Endothelial cell of umbilical vein (primary cell): ENCODE data around the gene ICE1. TPM values are rescaled to one million over a fixed set of nuclear protein-coding genes. Genes with fewer than 3 reads are reported as not detected.

ENCODE experiments used
- BruUV-seq: library from RNA; stranded (reverse); fragments of 400-500 nt; replicated peaks from 2 replicates; lab custom pipeline; 2021; lab: Mats Ljungman, UMichigan
- CTCF ChIA-PET: fragments of 300-600, 350-600 bp; sonication (Branson Sonifier 250); formaldehyde crosslinking; loops from one replicate; lab custom pipeline; 2021; ENCODE audit warnings: antibody characterized with exemption, inconsistent platforms; lab: Charles Lee
- POLR2A ChIA-PET: fragments of 300-600, 350-600 bp; sonication (Branson Sonifier 250); formaldehyde crosslinking; loops from one replicate; lab custom pipeline; 2021; ENCODE audit warnings: antibody characterized with exemption, inconsistent platforms; lab: Charles Lee
- DNase-seq: peaks from one replicate; pipeline ENCODE4 v3.0.0-alpha.2; 2011; ENCODE audit warnings: low read depth, low spot score
- FAIRE-seq: peaks from 2 replicates; lab custom pipeline; 2011; peaks lifted over from hg19 to GRCh38; lab: Jason Lieb, UNC
- H2AFZ ChIP-seq: 2 replicates; pipeline ENCODE4 v1.6.0; 2012; ENCODE audit warnings: low read depth, low read length, control low read depth, inconsistent platforms
- H3K27ac ChIP-seq: 2 replicates; pipeline ENCODE4 v1.5.1; 2011; ENCODE audit warnings: low read depth, mild to moderate bottlenecking, control low read depth, low read length, moderate library complexity; ENCODE audit not compliant: insufficient read depth
- H3K27me3 ChIP-seq, 2 experiments: 2 replicates each; pipeline versions ENCODE4 v1.6.0 to v1.6.1; 2011; ENCODE audit warnings: low read length in 2 of 2, mixed read lengths in 1 of 2; ENCODE audit not compliant: control insufficient read depth in 2 of 2, insufficient read depth in 2 of 2
- H3K36me3 ChIP-seq, 2 experiments: 2 replicates in 1 of 2; 3 replicates in 1 of 2; pipeline ENCODE4 v1.5.1; 2011; ENCODE audit warnings: low read length in 2 of 2, mild to moderate bottlenecking in 1 of 2, moderate library complexity in 1 of 2; ENCODE audit not compliant: control insufficient read depth in 2 of 2, insufficient read depth in 2 of 2; ENCODE audit errors: extremely low read depth in 1 of 2
- H3K4me1 ChIP-seq: 3 replicates; pipeline ENCODE4 v1.5.1; 2011; ENCODE audit warnings: mild to moderate bottlenecking, low read length; ENCODE audit not compliant: control insufficient read depth, insufficient read depth; ENCODE audit errors: extremely low read depth
- H3K4me2 ChIP-seq: 2 replicates; pipeline ENCODE4 v1.6.1; 2011; ENCODE audit warnings: low read length, control low read depth, mixed read lengths; ENCODE audit not compliant: insufficient read depth
- H3K4me3 ChIP-seq, 3 experiments: fragments of 200-600 bp in 1 of 3; sonication (generic), shearing (Covaris generic) in 1 of 3; replicated peaks in 1 of 3; 2 replicates each; pipeline ENCODE4 v1.5.1; 2011 to 2016; ENCODE audit warnings: control low read depth in 3 of 3, low read length in 3 of 3, mild to moderate bottlenecking in 2 of 3, inconsistent platforms in 1 of 3, low read depth in 1 of 3, moderate library complexity in 1 of 3; ENCODE audit not compliant: insufficient read depth in 1 of 3
- H3K79me2 ChIP-seq: 2 replicates; pipeline ENCODE4 v1.6.0; 2012; ENCODE audit warnings: low read length, inconsistent platforms; ENCODE audit not compliant: control insufficient read depth, insufficient read depth
- H3K9ac ChIP-seq: replicated peaks from 2 replicates; pipeline ENCODE3; 2011; ENCODE audit warnings: low read length, control low read depth; ENCODE audit not compliant: insufficient read depth; ENCODE audit errors: extremely low read depth
- H3K9me1 ChIP-seq: replicated peaks from 3 replicates; pipeline ENCODE4 v1.6.0; 2011; ENCODE audit warnings: mild to moderate bottlenecking, low read length; ENCODE audit not compliant: control insufficient read depth, insufficient read depth; ENCODE audit errors: extremely low read depth
- H3K9me3 ChIP-seq: replicated peaks from 2 replicates; pipeline ENCODE4 v1.5.1; 2012; ENCODE audit warnings: low read length, inconsistent platforms; ENCODE audit not compliant: control insufficient read depth, insufficient read depth
- H4K20me1 ChIP-seq: replicated peaks from 2 replicates; pipeline ENCODE3; 2011; ENCODE audit warnings: mild to moderate bottlenecking, low read length; ENCODE audit not compliant: control insufficient read depth, insufficient read depth; ENCODE audit errors: extremely low read depth
- EZH2 ChIP-seq: IDR thresholded peaks from 2 replicates; pipeline ENCODE4 v1.6.1; 2012; ENCODE audit warnings: borderline replicate concordance, low read depth, mild to moderate bottlenecking, moderate library complexity, low read length, inconsistent platforms; ENCODE audit not compliant: severe bottlenecking
- FOS ChIP-seq: IDR thresholded peaks from 2 replicates; pipeline ENCODE4 v1.6.1; 2011; ENCODE audit warnings: mild to moderate bottlenecking, low read length, moderate library complexity, borderline replicate concordance; ENCODE audit not compliant: insufficient read depth
- GATA2 ChIP-seq: IDR thresholded peaks from 2 replicates; pipeline ENCODE4 v1.7.0; 2011; ENCODE audit warnings: low read depth, mild to moderate bottlenecking, moderate library complexity, mixed read lengths, low read length; ENCODE audit not compliant: insufficient read length, insufficient read depth
- JUN ChIP-seq: IDR thresholded peaks from 2 replicates; pipeline ENCODE4 v1.6.1; 2011; ENCODE audit warnings: borderline replicate concordance, low read depth; ENCODE audit not compliant: insufficient read length, insufficient read depth
- MYC ChIP-seq: IDR thresholded peaks from one replicate; pipeline ENCODE4 v1.6.1; 2011; ENCODE audit warnings: mild to moderate bottlenecking, low read depth, low read length
- POLR2A ChIP-seq: IDR thresholded peaks from 2 replicates; pipeline ENCODE4 v1.6.1; 2012; ENCODE audit warnings: low read depth, mild to moderate bottlenecking, control low read depth, low read length
- POLR2AphosphoS5 ChIP-seq: IDR thresholded peaks from 2 replicates; pipeline ENCODE4 v1.6.1; 2012; ENCODE audit warnings: low read depth, mild to moderate bottlenecking, control low read depth, low read length, moderate library complexity; ENCODE audit not compliant: insufficient read depth
- dilution Hi-C: fragments of 300-500 bp; cut with MboI; formaldehyde crosslinking; loops from one replicate; pipeline ENCODE4 v1.15.0; 2019; ENCODE audit warnings: low sequenced_read_pairs; ENCODE audit not compliant: extremely low pct_ligation_motif_present
- intact Hi-C: fragments of 100-400 bp; cut with micrococcal nuclease; formaldehyde crosslinking; loops from one replicate; pipeline ENCODE4 v1.10.0; 2022
- polyA plus RNA-seq, 4 experiments: library from polyadenylated mRNA; depleted of rRNA in 3 of 4; stranded (reverse) in 3 of 4; unstranded in 1 of 4; fragments of >200 nt; gene quantifications; 2 replicates each; pipeline versions ENCODE4 v1.2.1 to v1.2.3, GENCODE V29; 2011 to 2012; ENCODE audit warnings: missing spikeins in 1 of 4
- total RNA-seq: library from RNA; stranded (reverse); gene quantifications from 2 replicates; pipeline ENCODE4 v1.2.3, GENCODE V29; 2021
- TF ChIP-seq, protein P1 (sequence below), 2 donors: IDR thresholded peaks; 1 replicate in 1 of 2; 2 replicates in 1 of 2; pipeline ENCODE4 v1.5.1; 2011; ENCODE audit warnings: low read length in 2 of 2, mild to moderate bottlenecking in 2 of 2, moderate library complexity in 2 of 2, control low read depth in 1 of 2, inconsistent platforms in 1 of 2, low read depth in 1 of 2; ENCODE audit not compliant: insufficient read depth in 1 of 2; ENCODE audit errors: extremely low read depth in 1 of 2

Gene ICE1
- total and polyA plus RNA-seq, 2 donors (not counting 3 experiments of a cell fraction or from before 2014, with no cell fraction given) = 8.8 to 29.1 TPM

DNA sequence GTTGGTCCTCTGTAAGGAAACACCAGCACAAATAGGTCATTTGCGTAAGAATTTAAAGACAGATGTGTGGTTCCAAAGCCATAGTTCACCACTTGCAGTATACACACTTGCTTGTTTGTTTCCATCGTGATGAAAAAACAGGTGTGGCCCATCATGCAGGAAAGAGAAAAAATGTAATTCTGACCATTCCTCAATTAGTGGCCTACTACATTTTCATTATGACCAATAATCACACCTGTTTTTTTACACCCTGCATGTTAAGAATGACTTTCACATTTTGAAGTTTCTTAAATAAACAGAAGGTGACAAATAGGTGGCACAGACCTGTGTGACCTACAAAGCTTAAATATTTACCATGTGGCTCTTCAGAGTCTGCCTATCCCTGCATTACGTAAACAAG, 2.2 kb upstream of the ICE1 start:
- no peak overlapping the region for H3K9ac ChIP-seq
- H3K9me3 ChIP-seq = no peaks in the 10 kb centered on the region
- intact Hi-C loops = no loop called here
- peaks cover 28% of the 10 kb centered on the region for H3K4me1 ChIP-seq
- FAIRE-seq = no peak
- dilution Hi-C loops = no loop called here
- DNase-seq = no peak
- no peaks in the 10 kb centered on the region for H3K36me3 ChIP-seq
- no TSS peak for BruUV-seq
- no peak overlapping the region for H3K27ac ChIP-seq
- CTCF ChIA-PET = interaction anchor here (0.8 to 3.7 kb wide), 4 partner anchors 9 to 281 kb away, joined by 3 to 32 read pairs (median 20); partner anchors contain the start of gene ADAMTS16
- TF ChIP-seq FOS = no peak
- TF ChIP-seq GATA2 = no peak
- TF ChIP-seq JUN = no peak
- TF ChIP-seq, protein P1, sequence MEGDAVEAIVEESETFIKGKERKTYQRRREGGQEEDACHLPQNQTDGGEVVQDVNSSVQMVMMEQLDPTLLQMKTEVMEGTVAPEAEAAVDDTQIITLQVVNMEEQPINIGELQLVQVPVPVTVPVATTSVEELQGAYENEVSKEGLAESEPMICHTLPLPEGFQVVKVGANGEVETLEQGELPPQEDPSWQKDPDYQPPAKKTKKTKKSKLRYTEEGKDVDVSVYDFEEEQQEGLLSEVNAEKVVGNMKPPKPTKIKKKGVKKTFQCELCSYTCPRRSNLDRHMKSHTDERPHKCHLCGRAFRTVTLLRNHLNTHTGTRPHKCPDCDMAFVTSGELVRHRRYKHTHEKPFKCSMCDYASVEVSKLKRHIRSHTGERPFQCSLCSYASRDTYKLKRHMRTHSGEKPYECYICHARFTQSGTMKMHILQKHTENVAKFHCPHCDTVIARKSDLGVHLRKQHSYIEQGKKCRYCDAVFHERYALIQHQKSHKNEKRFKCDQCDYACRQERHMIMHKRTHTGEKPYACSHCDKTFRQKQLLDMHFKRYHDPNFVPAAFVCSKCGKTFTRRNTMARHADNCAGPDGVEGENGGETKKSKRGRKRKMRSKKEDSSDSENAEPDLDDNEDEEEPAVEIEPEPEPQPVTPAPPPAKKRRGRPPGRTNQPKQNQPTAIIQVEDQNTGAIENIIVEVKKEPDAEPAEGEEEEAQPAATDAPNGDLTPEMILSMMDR (IDR thresholded peaks at IDR 0.05; ENCODE audit: extremely low read depth in 1 of 2, insufficient read depth in 1 of 2, low read depth in 1 of 2, low read length in 2 of 2) = no peak
- no peak for TF ChIP-seq MYC
- no peak for TF ChIP-seq EZH2
- no peak for TF ChIP-seq POLR2A
- no peak for TF ChIP-seq POLR2AphosphoS5
- no peak overlapping the region for H3K4me3 ChIP-seq
- POLR2A ChIA-PET = no interaction called here
- H2AFZ ChIP-seq = no peak overlapping the region
- no peaks in the 10 kb centered on the region for H4K20me1 ChIP-seq
- H3K79me2 ChIP-seq = peaks cover 27% of the 10 kb centered on the region
- no peak overlapping the region for H3K4me2 ChIP-seq
- H3K9me1 ChIP-seq = no peaks in the 10 kb centered on the region
- H3K27me3 ChIP-seq = no peaks in the 10 kb centered on the region
